LHCN-M2 (cell line): ENCODE measurements around the gene JARID2. TPM values are rescaled to one million over a fixed set of nuclear protein-coding genes. Genes with fewer than 3 reads are reported as not detected.
"Not testable (repeated sequence)": the region's sequence is repeated elsewhere in the genome, so short reads cannot be mapped to it uniquely, and the experiment has no call there.

Source experiments
- DNase-seq: peaks from one replicate; pipeline ENCODE4 v3.0.0-alpha.2; 2012; ENCODE audit warnings: low read depth
- total RNA-seq: library from RNA; depleted of rRNA; stranded (reverse); fragments of >200 nt; gene quantifications from 2 replicates; pipeline ENCODE4 v1.2.3, GENCODE V29; 2014

Gene JARID2
- total RNA-seq, 1 experiment from 2014 or later, result 3.8 TPM

DNA sequence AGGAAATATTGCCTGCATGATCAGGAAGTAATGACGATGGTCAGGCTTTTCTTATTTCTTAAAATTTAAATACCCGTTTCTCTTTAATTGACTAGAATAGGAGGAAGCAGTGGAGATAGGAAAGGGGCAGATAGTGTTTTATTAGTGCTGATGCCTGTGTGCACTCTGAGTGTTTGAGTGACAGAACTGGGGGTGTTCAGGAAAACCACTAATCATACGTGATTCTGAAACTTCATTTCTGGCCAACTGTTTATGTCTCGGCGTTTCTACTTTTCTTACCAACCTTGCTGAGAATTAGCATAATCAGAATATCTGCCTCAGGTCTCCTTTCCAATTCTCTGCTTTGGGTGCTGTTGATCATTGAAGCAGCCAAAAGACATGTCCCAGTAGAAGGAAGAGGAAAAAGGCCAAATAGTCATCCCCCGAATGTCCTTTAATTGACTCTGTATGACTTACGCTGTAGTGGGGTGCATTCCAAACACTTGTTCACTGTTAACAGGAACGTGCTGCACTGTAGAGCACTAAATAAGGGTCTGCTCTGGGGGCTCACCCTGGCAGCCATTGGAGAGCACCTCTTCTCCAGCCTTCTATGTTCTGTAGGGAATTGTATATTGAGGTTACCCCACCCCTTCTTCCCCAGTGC lies 152.9 kb downstream of the JARID2 start:
- no peak for DNase-seq

DNA sequence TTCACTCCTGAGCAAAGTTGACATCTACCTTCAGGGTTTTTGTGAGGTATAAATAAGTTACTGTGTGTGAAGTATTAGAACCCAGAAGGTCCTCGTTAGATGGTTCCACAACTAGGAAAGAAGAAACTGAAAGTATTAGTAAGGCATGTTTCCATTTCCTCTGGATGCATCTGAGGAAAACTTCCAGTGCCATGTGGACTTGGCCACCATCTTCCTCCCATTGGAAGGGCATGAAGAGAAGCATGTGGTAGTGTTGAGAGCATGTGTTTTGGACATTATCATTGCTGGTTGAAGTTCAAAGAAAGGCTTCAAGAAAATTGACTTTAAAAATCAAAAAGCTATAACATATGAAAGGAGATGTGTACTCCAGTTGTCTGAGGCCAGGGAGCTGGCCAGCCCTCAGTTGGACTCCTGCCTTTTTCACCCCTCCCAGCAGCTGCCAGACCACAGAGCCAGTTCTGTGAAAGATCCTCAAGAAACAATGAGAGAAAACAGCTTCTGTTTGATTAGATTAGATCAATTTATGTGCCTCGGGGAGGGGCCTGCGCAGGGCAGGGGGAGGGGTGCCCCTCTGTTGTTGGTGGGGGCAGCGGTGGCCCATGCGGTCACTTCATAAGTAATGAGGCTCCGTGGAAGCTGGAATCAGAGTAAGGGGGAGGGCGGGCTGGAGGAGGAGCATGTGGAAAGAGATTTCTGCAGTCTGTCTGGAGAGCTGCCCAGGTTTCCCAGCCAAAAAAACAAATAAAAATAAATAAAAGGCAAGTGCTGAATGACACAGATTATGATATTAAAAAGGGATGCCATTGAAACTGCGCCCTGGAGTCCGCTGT lies 154.0 kb downstream of the JARID2 start:
- DNase-seq, result peak; percentile 79

DNA sequence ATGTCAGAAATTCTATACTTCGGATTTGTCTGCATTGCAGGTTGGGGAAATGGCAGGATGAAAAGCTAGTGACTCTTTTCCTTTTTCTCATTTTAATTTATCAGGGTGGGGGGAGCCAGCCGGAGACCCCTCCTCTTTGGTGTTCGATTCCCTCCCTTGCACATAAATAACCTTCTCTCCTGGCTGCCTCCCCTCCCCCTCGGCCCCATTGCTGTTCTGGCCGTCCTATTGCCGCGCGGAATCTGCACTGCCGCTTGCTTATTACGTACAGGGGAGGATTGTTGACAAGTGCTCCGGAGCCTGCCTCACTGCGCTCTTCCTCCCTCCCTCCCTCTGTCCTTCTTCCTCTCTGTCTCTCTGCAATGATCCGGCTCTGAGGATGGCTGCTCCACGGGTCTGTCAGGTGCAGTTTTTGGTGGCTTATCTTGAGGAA lies 154.7 kb downstream of the JARID2 start:
- DNase-seq, result no peak

DNA sequence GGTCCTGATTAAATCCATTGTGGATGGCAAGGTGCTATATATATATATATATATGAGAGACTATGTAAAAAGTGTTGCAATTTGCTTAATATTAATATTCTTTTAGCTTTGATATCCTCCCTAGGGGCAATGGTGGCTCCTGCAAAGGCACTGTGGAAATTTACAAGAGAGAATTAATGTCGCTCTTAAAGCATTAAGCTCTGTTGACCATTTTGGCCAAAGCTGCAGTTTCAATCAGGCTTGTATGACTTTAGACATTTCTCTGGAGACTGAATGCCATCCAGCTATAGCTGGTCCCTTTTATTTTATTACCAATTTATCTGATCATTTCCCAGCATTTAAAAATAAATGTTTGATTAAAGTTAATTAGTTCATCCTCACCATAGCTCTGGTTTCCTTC lies 155.3 kb downstream of the JARID2 start:
- DNase-seq, result no peak

DNA sequence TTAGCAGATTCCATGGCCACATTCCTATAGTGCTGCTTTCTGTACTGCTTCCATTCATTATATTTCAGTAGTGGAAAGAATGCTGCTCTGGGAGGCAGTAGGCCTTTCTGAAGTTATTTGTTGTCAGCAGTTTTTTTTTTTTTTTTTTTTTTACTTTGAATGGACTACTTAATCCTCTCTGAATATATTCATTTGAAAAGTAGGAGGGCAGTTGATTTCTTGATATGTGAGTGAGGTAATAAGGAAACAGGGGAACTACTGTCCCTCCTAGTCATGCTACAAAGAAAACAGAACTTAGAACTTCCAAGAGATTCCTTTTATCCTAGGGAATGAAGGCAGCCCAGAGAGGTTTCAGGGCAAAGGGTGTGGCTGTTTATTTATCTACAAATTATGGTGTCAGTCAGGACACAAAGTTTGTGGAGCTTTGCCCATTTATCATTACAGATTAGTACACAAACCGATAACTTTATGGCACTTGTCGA lies 155.9 kb downstream of the JARID2 start:
- DNase-seq, result no peak

DNA sequence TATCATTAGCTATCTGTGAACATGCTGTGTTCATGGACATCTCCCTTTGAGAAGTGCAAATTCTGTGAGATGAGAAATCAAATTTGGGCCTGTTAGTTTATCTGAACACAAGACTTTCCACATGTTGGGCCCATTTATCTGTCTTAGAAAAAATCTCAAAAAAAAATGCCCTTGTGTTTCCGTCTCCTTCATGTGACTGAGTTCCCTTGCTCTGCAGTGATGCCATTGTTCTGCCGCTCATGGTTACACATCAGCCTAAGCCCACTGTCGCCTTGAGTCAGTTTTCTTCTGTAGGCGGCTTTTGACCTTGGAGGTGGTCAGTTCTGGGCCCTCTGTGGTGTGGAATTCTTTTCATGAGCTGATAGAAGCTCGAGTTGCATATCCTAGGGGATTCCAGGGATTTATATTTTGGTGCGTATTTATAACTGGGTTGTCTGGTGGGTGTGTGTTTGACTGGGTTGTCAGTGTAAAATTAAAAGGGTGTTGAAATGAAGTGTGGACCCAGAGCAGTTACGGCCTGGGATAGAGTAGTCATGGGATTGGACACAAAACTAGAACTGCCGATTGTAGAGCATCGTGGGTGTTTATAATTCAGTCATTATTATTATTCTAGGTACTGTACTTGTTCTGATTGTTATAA lies 156.7 kb downstream of the JARID2 start:
- DNase-seq, result no peak

DNA sequence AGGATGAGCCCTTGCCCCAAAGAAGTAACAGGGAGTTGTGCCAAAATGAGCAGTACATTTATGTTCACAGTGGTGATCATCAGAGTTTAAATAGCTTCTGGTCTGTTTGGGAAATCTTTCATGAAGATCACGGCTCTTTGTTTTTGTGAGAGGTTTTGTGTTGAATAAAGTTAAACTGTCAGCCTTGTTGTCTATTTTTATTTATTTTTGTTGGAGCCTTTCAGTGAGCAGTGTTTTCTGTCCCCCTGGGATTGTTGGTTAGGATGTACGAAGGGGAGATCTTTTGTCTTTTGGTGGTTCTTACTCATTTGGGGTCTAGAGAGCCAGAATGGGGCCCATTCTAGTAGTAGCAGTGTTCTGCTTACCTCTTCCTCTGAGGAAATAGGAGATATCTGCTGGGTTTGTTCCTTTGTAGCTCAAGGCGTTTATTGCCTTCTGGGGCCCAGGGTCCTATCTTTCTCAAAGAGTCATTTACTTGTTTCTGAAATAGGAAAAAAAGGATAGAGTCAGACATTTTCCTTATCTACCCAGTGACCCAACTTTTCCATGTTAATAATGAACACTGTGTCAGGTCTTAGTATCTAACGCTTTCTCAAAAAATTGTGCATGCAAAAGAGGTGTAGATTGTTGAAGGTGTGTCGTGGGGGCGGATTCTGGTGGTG lies 157.4 kb downstream of the JARID2 start:
- no peak for DNase-seq

DNA sequence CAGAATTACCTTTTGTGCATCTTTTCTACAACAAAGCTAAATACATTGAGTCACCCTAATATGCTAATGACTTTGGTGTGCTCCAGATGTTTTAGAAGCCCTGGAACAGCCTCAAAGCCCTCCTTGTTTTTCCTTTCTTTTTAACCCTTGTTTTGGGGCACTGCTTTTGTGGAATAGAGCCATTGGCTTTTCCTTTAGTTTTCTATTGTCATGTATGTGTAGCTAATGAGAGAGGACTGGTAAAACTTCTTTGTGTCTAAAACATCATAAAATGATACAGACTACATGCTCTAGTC lies 158.8 kb downstream of the JARID2 start:
- no peak for DNase-seq

DNA sequence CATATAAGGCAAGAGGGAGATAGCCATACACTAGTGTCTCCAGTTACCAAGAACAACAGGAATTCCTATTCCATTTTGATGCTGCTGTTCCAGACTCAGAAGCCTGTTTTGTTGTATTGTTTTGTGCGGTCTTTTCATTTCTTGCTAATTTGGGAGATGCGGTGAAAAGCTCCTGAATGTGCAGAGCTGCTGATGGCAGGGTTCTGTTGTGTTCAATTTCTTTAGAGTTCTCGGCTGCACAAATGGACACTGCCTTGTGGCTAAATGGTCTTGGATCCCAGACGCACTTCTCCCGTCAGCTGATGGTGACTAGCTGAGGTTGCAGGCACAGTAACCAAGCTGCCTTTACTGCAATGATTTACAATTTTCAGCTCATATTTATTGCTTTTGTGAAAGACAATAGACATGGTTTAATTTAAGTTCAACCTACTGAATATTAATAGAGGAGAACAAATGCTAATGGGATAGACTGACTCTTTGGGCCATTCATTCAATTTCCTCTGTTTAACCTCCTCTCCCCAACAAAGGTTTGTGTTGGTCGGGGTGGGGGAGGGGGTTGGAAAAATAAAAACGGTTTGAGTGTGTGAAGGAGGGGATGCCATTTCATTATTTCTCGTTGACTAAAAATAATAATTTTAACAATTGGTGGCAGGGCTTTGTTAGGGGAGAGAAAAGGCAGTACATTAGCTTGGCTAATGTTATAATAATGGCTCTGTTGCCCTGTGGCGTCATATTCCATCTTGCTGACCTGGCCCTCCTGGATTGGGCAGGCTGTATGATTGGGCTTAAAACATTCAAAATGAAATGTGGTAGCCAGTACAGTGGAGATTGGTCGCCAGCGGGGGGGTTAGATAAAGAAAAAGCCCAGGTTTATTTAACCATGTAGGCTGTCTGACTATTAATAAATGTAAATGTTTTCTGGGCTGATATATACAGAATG lies 159.5 kb downstream of the JARID2 start:
- DNase-seq, result no peak

DNA sequence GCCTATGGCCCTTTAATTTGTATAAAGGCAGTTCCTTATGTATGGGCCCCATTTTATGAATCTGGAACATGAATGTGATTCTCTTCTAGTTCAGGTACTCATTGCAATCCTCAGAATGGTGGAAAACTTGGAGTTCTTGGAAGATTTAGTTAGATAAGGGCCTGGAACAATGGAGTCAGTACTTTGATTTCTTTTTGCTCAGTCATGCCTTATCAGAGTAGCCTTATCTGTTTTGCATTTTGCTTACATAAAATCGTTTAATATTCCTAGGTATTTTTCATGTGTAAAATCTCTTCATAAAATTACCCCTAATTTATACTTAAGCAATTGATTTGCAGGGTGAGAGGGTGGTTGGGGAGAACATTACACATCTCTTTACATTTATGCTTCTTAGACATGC lies 160.6 kb downstream of the JARID2 start:
- DNase-seq, result no peak

DNA sequence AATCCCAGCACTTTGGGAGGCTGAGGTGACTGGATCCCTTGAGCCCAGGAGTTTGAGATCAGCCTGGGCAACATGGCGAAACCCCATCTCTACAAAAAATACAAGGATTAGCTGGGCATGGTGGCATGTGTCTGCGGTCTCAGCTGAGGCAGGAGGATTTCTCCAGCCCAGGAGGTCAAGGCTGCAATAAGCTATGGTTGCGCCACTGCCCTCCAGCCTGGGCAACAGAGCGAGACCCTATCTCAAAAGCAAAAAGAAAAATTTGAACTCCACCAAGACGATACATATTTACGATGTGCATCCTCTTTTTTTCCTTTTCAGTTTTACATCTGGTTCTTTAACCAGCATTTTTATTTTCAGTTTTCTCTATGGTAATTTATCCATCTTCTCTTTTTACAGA lies 162.1 kb downstream of the JARID2 start:
- no peak for DNase-seq

DNA sequence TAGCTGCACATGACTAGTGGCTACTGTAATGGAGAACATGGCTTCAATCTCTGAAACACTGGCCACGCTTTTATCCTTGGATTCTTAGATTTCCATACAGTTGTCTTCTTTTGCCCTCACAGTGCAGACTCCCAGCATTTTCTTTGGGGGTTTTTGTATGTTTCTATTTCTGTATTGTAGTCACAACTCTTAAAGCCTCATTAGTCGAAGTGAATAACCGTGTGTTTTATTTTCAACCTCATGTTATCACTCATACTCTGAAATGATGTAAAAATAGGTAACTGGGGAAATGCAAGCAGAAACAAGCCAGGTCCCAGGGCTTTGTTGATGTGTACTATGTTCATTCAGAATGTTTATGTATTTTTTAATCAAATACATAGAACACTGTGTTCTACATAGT lies 162.9 kb downstream of the JARID2 start:
- no peak for DNase-seq

DNA sequence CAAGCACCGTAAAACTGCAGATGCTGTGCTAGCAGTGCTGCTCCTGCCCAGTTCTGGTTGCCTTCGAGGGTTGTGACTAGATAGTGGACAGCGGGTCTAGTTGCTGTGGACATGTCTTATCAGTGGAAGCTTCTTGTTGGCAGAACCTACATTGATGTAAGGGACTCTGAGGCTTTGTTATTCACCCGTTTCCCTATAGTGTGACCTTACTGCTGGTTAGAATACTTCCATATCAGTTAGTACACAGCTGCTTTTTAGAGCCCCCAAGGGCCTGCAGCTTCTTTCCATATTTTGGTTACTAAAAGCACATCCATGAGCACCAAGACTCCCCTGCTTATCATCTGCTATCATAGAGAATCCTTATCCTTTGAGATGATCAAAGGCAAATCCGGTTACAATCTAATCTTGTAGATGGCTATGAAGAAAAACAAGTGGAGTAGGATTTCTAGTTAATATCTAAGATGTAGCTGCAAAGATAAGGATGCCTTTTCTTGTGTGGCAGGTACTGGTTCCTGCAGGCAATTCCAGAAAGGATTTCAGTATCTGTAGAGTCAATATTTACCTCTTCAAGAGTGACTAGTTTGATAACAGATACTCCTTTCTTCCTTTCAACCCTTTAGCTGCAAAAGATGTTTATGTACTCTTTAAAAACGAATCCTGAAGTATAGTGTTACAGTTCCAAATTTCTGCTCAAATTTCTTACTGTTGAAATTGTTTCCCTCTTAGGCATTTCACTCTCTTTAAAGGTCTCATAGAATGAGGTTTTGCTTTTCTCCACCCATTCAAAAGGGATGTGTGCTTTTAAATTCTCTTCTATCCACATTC lies 163.6 kb downstream of the JARID2 start:
- DNase-seq, result no peak

DNA sequence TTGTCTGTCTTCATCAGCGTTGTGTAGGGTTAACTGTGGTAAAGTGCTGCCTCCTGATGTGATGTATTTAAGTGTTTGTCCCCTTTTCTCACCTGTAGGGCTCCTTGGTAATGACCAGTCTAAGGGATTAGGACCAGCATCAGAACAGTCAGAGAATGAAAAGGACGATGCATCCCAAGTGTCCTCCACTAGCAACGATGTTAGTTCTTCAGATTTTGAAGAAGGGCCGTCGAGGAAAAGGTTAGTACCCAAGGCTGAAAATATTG lies 164.2 kb downstream of the JARID2 start:
- no peak for DNase-seq

DNA sequence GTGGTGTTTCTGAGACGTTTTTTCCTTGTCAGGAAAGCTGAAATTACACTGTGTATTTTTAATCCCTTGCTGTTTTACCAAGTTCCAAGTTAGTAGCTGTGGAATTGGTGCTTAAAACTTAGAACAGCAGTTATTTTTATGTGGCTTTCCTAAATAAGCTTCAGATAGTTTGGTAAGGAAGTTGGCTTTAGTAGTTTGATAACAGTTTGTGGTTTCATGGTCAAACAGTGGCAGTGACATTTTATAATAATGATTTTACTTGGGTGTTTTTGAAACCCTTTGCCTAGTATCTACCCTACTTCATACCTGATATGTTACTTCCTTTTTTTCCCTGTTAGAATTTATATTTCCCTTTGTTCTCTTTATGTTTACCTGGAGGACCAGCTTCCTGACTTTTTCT lies 164.9 kb downstream of the JARID2 start:
- no peak for DNase-seq

DNA sequence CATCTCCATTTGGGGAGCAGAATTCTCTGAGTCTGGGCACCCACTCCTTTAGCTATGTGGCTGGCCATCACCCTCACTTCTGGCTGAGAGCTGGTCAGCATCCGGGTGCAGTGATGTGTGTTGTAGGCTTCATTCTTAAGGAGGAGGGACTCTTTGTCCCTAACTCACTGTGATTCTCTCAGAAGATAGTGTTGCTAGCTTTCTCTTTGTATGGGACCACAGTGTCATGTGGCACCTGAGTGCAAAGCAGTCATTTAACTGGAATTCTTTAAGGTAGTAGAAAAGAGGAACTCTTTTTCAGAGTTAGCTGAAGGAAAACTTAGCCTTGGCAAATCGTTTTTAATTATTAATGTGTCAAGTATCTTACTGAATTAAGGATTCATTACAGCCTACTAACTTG lies 165.9 kb downstream of the JARID2 start:
- DNase-seq, result no peak

DNA sequence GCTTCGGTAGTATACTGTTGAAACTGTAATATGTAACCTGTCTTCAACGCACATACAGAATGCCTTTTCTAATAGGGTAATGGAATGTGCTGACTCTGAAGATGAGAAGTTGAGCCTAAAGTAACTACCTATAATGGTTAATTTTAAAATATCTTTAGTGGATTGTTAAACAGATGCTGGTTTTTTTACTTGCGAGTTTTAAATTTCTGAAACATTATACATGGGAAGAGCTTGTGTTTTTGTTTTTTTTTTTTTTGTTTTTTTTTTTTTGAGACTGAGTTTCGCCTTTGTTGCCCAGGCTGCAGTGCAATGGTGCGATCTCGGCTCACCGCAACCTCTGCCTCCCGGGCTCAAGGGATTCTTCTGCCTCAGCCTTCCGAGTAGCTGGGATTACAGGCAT lies 166.9 kb downstream of the JARID2 start:
- DNase-seq, result no peak

DNA sequence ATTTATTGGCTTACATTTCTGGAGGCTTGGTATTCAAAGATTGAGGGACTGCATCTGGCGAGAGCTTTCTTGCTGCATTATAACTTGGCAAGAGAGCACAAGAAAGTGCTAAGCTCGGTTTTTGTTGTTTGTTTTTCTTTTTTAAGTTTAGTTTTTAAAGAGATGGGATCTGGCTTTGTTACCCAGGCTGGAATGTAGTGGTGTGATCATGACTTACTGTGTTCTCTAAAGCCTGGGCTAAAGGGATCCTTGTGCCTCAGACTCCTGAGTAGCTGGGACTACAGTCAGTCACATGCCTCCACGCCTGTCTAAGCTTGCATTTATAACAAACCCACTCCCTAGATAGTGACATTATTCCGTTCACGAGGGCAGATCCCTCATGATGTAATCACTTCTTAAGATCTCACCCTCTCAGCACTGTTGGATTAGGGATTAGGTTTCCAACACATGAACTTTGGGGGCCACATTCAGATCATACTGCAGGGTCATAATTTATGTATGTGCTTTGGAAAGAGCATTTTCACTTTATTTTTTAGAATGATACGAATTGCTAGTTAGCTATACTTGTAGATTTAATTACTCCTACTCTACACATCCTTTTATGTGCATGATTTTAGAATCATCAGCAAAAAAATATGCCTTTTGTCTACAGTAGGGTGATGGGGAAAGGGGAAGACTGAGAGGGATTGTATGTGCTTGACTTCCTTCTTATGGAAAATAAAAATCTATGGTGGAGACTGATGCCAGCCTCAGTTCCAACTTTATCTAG lies 167.8 kb downstream of the JARID2 start:
- no peak for DNase-seq

DNA sequence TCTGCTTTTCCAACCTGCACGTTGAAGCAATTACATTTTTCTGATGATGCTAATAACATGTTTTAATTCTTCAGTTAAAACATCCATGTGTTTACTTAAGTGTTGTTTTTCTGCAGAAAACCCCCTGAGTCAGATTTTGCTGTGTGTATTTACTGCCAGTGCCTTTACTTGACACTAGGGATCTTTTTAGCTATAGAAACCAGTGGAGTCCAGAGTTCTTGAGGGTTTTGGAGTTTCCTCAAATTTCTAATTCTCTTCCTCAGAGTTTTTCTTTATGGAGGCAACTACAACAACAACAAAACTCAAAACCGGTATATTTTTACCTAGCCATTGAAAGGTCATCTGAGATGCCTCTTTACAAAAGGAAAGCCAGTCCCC lies 168.4 kb downstream of the JARID2 start:
- no peak for DNase-seq

DNA sequence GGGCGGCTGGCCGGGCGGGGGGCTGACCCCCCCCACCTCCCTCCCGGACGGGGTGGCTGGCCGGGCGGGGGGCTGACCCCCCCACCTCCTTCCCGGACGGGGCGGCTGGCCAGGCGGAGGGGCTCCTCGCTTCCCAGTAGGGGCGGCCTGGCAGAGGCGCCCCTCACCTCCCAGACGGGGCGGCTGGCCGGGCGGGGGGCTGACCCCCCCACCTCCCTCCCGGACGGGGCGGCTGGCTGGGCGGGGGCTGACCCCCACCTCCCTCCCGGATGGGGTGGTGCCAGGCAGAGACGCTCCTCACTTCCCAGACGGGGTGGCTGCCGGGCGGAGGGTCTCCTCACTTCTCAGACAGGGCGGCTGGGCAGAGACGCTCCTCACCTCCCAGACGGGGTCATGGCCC lies 169.8 kb downstream of the JARID2 start:
- DNase-seq, result not testable (repeated sequence)
